Stimulated activated naive CD8-positive, alpha-beta T cell treated with anti-CD3 and anti-CD28 coated beads, Interleukin-15, amount 100 ng/mL, for 72 hours (primary cell): ENCODE results near the gene CHPF2.

Experiments
- ATAC-seq: fragments of 150-1000 bp; cut with Tn5 transposase; 2 replicates; pipeline ENCODE4 v1.10.0; 2021; ENCODE audit warnings: mild to moderate bottlenecking, moderate library complexity
- DNase-seq, 2 donors: peaks; one replicate each; pipeline ENCODE4 v3.0.0; 2021 to 2022
- H3K27ac Mint-ChIP-seq, 2 donors: one replicate each; pipeline ENCODE4 v1.8.0; 2022; ENCODE audit warnings: mild to moderate bottlenecking in 2 of 2, mixed read lengths in 2 of 2, moderate library complexity in 2 of 2
- H3K27me3 Mint-ChIP-seq: one replicate; pipeline ENCODE4 v1.8.0; 2022; ENCODE audit warnings: mixed read lengths
- H3K4me1 Mint-ChIP-seq: one replicate; pipeline ENCODE4 v1.8.0; 2022; ENCODE audit warnings: mild to moderate bottlenecking, mixed read lengths
- H3K4me3 Mint-ChIP-seq, 2 donors: one replicate each; pipeline ENCODE4 v1.8.0; 2022; ENCODE audit warnings: mild to moderate bottlenecking in 2 of 2, mixed read lengths in 2 of 2, moderate library complexity in 1 of 2
- H3K9me3 Mint-ChIP-seq, 2 donors: one replicate each; pipeline ENCODE4 v1.8.0; 2022; ENCODE audit warnings: mixed read lengths in 2 of 2

Gene CHPF2

GRCh38 chr7:151238190-151238810 is 6.0 kb downstream of the CHPF2 start:
- no peak overlapping the region for H3K4me3 Mint-ChIP-seq
- H3K4me1 Mint-ChIP-seq, result peaks cover 39% of the 10 kb centered on the region
- DNase-seq (no peak), ATAC-seq (no peak)
- no peaks in the 10 kb centered on the region for H3K9me3 Mint-ChIP-seq
- H3K27me3 Mint-ChIP-seq, result no peaks in the 10 kb centered on the region
- H3K27ac Mint-ChIP-seq, result peak overlapping the region in 1 of 2 donors; percentile 27

GRCh38 chr7:151238924-151239836 is 6.9 kb downstream of the CHPF2 start:
- H3K27ac Mint-ChIP-seq, result peak overlapping the region; percentile 44 to 74
- no peak overlapping the region for H3K4me3 Mint-ChIP-seq
- ATAC-seq (no peak), DNase-seq (no peak)
- H3K4me1 Mint-ChIP-seq, result peaks cover 39% of the 10 kb centered on the region
- no peaks in the 10 kb centered on the region for H3K9me3 Mint-ChIP-seq
- H3K27me3 Mint-ChIP-seq, result no peaks in the 10 kb centered on the region

GRCh38 chr7:151239837-151240459 is 7.7 kb downstream of the CHPF2 start:
- DNase-seq (no peak), ATAC-seq (no peak)
- Mint-ChIP-seq H3K9me3 (no peaks in the 10 kb centered on the region), H3K27me3 (no peaks in the 10 kb centered on the region), H3K4me3 (no peak overlapping the region), H3K27ac (no peak overlapping the region), H3K4me1 (peaks cover 42% of the 10 kb centered on the region)

- H3K4me3 Mint-ChIP-seq, result no peak overlapping the region
- ATAC-seq, result no peak
- H3K4me1 Mint-ChIP-seq, result peaks cover 39% of the 10 kb centered on the region
- DNase-seq, result no peak
- peak overlapping the region in 1 of 2 donors; percentile 54 for H3K27ac Mint-ChIP-seq
- H3K27me3 Mint-ChIP-seq, result no peaks in the 10 kb centered on the region
- no peaks in the 10 kb centered on the region for H3K9me3 Mint-ChIP-seq
Observed at GRCh38 chr7:151240536-151240935, 8.3 kb downstream of the CHPF2 start.

GRCh38 chr7:151240942-151241754 is 8.9 kb downstream of the CHPF2 start:
- no peak for DNase-seq
- Mint-ChIP-seq H3K27ac (peak overlapping the region in 1 of 2 donors; percentile 37), H3K4me3 (no peak overlapping the region), H3K27me3 (peaks cover 4% of the 10 kb centered on the region), H3K4me1 (peaks cover 43% of the 10 kb centered on the region), H3K9me3 (no peaks in the 10 kb centered on the region)
- ATAC-seq, result no peak

- no peaks in the 10 kb centered on the region for H3K9me3 Mint-ChIP-seq
- no peak overlapping the region for H3K4me3 Mint-ChIP-seq
- ATAC-seq (no peak), DNase-seq (no peak)
- peaks cover 10% of the 10 kb centered on the region for H3K27me3 Mint-ChIP-seq
- peak overlapping the region in 1 of 2 donors; percentile 37 for H3K27ac Mint-ChIP-seq
- peaks cover 45% of the 10 kb centered on the region for H3K4me1 Mint-ChIP-seq
Observed at GRCh38 chr7:151241755-151242096, 9.4 kb downstream of the CHPF2 start.

GRCh38 chr7:151242159-151243044 is 10.1 kb downstream of the CHPF2 start:
- H3K4me1 Mint-ChIP-seq, result peaks cover 51% of the 10 kb centered on the region
- H3K27ac Mint-ChIP-seq, result no peak overlapping the region
- no peak overlapping the region for H3K4me3 Mint-ChIP-seq
- no peaks in the 10 kb centered on the region for H3K9me3 Mint-ChIP-seq
- H3K27me3 Mint-ChIP-seq, result peaks cover 16% of the 10 kb centered on the region
- ATAC-seq (no peak), DNase-seq (no peak)

GRCh38 chr7:151243045-151243349 is 10.7 kb downstream of the CHPF2 start:
- Mint-ChIP-seq H3K9me3 (no peaks in the 10 kb centered on the region), H3K27me3 (peaks cover 22% of the 10 kb centered on the region), H3K27ac (peak overlapping the region in 1 of 2 donors; percentile 67), H3K4me3 (peak overlapping the region; percentile 67 to 84), H3K4me1 (peaks cover 57% of the 10 kb centered on the region)
- DNase-seq, result no peak
- no peak for ATAC-seq

GRCh38 chr7:151243408-151244195 is 11.3 kb downstream of the CHPF2 start:
- peak; percentile 37 to 41 for DNase-seq
- Mint-ChIP-seq H3K4me3 (peak overlapping the region; percentile 67 to 84), H3K9me3 (no peaks in the 10 kb centered on the region), H3K4me1 (peaks cover 63% of the 10 kb centered on the region), H3K27me3 (peaks cover 28% of the 10 kb centered on the region), H3K27ac (peak overlapping the region in 1 of 2 donors; percentile 67)
- ATAC-seq, result peak; percentile 24

- Mint-ChIP-seq H3K9me3 (no peaks in the 10 kb centered on the region), H3K27ac (no peak overlapping the region), H3K27me3 (peaks cover 35% of the 10 kb centered on the region), H3K4me1 (peaks cover 68% of the 10 kb centered on the region), H3K4me3 (peak overlapping the region; percentile 70 to 84)
- ATAC-seq, result peak; percentile 6
- peak; percentile 70 to 71 for DNase-seq
Observed at GRCh38 chr7:151244196-151244840, 12.0 kb downstream of the CHPF2 start.

GRCh38 chr7:151244841-151245346 is 12.6 kb downstream of the CHPF2 start:
- H3K4me1 Mint-ChIP-seq, result peaks cover 74% of the 10 kb centered on the region
- ATAC-seq (peak; percentile 0), DNase-seq (no peak)
- H3K4me3 Mint-ChIP-seq, result peak overlapping the region; percentile 70 to 84
- no peaks in the 10 kb centered on the region for H3K9me3 Mint-ChIP-seq
- H3K27me3 Mint-ChIP-seq, result peaks cover 41% of the 10 kb centered on the region
- no peak overlapping the region for H3K27ac Mint-ChIP-seq

GRCh38 chr7:151245360-151246101 is 13.2 kb downstream of the CHPF2 start:
- H3K4me1 Mint-ChIP-seq, result peaks cover 80% of the 10 kb centered on the region
- peak; percentile 72 to 75 for DNase-seq
- peak; percentile 74 for ATAC-seq
- H3K27ac Mint-ChIP-seq, result no peak overlapping the region
- H3K9me3 Mint-ChIP-seq, result no peaks in the 10 kb centered on the region
- peaks cover 48% of the 10 kb centered on the region for H3K27me3 Mint-ChIP-seq
- peak overlapping the region; percentile 70 to 84 for H3K4me3 Mint-ChIP-seq
